Measurements from ENCODE around the gene PLEKHF1.
"Not testable (repeated sequence)": the region's sequence is repeated elsewhere in the genome, so short reads cannot be mapped to it uniquely, and the experiment has no call there.

PLEKHF1 gene

DNA sequence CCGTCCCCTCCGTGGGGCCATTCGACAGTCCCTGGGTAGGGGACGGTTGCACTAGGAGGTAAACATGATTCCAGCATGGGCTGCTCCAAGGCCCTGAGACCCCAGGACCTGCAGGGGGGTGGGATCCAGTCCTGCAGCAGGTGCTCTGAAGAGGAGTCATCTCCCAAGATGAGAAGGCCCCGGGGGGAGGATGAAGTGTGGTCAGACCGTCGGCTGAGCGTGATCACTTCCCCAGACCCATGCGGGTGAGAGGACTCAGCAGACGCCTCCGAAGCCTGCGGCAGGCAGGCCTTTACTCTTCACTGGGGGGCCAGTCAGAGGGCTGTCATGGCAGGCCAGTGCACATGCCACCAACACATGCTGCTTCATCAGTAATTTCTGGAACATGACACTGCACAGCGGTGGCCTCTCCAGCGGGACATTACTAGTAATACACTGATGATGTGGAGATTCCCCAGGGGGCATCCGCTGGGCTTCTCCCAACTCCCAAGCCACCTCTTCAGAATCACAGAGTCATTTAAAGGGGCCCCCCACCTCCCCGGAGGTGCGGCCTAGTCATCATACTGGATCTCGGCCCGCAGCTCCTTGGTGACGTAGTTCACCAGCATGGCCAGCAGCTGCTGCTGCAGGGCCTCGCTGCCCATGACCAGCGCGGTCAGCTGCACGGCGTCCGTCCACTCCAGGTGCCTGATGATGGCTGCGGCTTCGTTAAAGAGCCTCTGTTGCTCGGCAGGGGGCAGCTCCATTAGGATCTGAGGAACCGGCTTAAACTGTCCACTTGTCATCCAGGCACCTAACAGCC is 37.1 kb downstream of the PLEKHF1 start:
- no peak for DNase-seq (ENCODE audit: low spot score)

- no peak for DNase-seq (ENCODE audit: low spot score)
These were observed 37.7 kb downstream of the PLEKHF1 start for GRCh38 chr19:29702963-29703320.

DNA sequence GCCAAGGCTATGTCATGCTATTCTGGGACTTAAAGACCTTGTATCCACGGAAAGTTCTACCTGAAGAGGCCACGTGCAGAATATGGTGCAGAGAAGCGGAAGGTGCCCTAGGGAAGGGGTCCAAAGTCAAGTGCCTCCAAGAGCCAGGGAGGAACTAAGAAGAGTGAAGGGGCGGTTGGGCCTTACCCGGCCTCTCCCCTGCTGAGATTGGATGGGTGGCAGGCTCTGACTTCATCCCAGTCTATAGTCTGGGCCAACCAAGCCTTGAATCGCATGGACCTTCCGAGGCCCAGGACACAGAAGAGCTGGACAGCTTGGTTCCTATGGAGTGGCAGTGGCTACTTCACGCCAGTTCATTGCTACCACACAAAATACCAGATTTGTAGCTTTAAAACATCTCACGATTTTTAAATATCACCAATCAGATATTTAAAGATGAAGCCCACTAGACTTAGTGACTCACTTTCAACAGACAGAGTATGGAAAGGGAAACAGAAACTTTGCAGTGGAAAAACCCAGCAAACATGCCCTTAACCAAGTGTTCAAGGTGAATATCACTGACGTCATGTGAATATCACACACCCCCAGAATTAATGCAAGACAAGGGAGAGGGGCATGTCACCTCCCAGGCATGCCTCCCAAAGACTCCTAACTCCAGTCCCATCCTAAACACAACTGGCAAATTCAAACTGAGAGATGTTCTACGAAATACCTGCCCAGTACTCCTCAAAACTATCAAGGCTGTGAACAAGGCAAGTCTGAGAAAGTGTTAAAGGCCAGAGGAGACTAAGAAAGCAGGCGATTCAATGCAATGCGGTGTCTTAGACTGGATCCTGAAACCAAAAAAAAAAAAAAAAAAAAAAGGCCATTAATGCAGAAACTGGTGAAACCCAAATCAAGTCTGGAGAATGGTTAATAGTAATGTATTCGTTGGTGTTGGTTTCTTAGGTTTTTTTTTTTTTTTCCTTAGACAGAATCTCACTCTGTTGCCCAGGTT is 39.6 kb downstream of the PLEKHF1 start:
- no peak for DNase-seq (ENCODE audit: low spot score)

GRCh38 chr19:29705706-29706105 is 40.4 kb downstream of the PLEKHF1 start:
- DNase-seq (ENCODE audit: low spot score): no peak

DNA sequence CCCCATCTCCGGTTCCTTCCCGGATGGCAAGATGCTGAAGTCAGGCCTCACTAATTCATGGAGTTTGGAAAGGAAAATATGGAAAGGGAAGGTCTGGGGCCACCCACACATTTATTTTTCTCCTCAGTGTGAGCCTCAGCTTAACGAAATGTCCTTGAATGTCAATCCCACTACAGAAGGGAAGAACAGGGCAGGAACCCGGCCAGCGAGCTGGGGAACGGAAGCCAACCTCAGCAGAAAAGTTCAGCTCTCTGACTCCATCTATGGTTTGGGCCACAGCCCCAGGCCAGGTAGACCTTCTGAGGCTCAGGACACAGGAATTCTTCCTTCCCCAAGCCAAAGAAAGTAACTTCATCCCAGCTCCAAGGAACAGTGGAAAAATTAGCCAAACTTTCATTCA is 41.4 kb downstream of the PLEKHF1 start:
- no peak for DNase-seq (ENCODE audit: low spot score)

- DNase-seq (ENCODE audit: low spot score): no peak
These were observed 43.5 kb downstream of the PLEKHF1 start for GRCh38 chr19:29708554-29709439.

DNA sequence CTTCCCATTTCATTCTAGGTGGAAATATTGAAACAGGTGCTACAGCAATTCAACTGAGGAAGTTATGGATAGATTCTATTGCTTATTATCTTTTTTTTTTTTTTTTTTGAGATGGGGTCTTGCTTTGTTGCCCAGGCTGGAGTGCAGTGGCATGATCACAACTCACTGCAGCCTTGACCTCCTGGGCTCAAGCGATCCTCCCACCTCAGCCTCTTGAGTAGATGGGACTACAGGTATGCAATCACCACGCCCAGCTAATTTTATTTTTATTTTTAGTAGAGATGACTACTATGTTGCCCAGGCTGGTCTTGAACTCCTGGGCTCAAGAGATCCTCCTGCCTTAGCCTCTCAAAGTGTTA is 44.2 kb downstream of the PLEKHF1 start:
- DNase-seq (ENCODE audit: low spot score): not testable (repeated sequence)

GRCh38 chr19:29711584-29712132 is 46.4 kb downstream of the PLEKHF1 start:
- DNase-seq (ENCODE audit: low spot score): no peak

GRCh38 chr19:29712744-29713516 is 47.7 kb downstream of the PLEKHF1 start:
- no peak for DNase-seq (ENCODE audit: low spot score)

DNA sequence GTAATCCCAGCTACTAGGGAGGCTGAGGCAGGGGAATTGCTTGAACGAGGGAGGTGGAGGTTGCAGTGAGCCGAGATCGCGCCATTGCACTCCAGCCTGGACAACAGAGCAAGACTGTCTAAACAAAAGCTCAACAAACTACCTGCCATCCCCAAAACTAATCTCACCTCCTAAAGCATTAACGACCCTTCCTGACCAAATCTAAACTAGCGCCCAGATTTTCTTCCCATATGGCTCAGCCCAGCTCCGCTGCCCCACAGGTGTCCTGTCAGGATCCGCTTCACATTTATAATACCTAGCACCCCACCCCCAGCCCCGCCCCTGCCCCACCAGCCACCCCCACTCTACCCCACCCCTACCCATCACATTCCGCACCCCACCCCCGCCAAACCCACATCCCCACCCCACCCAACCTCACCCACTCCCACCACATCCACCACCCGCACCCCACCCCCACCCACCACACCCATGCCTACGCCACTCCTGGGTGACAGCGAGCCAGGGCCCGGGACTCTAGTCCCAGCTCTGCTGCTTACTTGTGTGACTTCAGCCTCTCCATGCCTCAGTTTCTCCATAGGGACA is 49.2 kb downstream of the PLEKHF1 start:
- DNase-seq (ENCODE audit: low spot score): peak; percentile 26

- peak; percentile 68 for DNase-seq (ENCODE audit: low spot score)
These were observed 49.9 kb downstream of the PLEKHF1 start, which contains the start of gene C19orf12 for GRCh38 chr19:29714953-29715700. TSS of gene C19orf12 (minus strand) at chr19:29715261. CDS start at chr19:29708413, 6,848 bp downstream.

DNA sequence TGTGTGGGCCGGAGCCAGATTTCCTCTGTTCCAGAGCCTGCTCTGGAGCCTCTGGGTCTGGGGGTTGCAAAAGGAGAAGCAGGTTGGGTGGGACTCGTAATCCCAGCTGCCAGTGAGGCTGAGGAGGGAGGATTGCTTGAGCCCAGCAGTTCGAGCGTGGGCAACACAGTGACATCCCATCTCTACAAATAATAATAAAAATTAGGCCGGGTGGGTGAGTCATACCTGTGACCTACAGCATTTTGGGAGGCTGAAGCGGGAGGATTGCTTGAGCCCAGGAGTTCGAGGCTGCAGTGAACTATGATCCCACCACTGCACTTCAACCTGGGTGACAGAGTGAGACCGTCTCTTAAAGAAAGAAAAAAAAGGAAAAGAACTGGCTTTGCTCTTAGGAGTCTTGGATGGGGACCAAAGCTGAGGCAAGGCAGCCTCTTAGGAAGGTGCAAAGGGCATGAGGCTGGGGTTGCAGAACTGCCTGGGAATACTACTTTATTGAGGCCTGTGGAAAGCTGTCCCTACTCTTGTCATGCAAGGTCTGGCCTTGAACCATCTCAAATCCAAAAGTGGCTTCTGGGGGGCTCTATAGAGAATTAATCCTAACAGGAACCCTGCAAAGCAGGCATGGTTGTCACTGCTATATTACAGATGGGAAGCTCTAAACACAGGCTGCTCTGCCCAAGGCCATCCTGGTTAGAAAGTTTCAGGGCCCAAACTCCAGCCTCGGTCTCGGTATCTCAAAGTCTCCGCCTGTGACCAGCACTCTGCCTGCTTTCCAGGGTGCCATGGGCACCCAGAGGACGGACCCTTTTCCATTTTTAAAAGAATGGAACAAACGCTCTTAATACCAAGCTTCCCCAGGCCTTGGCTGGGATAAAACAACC is 50.7 kb downstream of the PLEKHF1 start:
- DNase-seq (ENCODE audit: low spot score): no peak

DNA sequence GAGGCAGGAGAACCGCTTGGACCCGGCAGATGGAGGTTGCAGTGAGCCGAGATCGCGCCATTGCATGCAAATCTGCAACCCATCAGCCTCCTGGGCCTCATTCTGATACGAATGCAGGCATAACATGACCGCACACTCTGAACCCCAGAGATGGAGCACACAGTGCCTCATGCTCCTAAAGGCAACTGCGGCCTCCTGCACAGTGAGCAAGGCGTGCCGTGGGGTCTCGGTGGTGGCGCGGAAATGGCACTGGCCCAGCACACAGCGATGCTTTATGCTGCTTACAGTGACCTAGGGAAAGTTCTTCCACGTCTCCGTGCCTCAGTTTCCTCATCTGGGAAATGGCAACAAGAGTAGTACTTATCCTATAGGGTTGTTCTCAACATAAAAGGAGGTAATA is 51.8 kb downstream of the PLEKHF1 start:
- DNase-seq (ENCODE audit: low spot score): no peak

DNA sequence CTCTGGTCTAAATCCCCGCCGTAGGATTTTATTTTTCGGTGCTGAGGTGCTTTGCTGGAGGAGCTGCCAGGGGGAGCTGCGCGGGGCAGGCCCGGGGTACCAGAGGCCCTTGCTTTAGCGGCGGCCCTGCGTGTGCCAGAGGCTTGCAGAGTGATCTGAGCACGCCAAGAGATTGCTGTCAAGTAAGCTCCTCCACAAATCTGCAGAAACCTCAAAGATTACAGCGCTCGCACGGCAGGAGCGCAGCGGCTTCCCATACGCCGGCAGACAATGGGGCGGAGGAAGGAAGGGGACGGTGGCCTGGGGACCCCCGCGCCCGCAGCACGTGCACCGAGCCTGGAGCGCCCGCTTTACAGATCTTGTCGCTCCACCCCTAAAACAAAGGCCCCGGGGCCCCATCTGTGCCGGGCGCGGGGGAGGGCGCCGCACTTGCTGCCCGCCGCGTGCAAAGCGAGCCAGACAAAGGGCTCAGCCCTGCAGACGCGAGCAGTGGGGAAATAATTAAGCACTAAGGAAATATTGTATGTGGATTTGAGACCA is 58.9 kb downstream of the PLEKHF1 start:
- DNase-seq (ENCODE audit: low spot score): no peak

- DNase-seq (ENCODE audit: low spot score): no peak
These were observed 59.5 kb downstream of the PLEKHF1 start for GRCh38 chr19:29724746-29725145.

Data from germinal center (tissue), 1 donor.